Parathyroid adenoma (tissue), 2 donors: Measurements from ENCODE around the gene RUSC2.

Experiments used
- H2AFZ ChIP-seq: fragments of 300-600 bp; sonication (generic); one replicate; pipeline ENCODE4 v1.7.0; 2017; ENCODE audit warnings: antibody characterized with exemption, mild to moderate bottlenecking
- H3K27ac ChIP-seq: fragments of 300-600 bp; sonication (generic); one replicate; pipeline ENCODE4 v1.7.0; 2017
- H3K27me3 ChIP-seq: fragments of 300-600 bp; sonication (generic); one replicate; pipeline ENCODE4 v1.7.0; 2017; ENCODE audit warnings: low read length; ENCODE audit not compliant: control insufficient read depth, insufficient read depth
- H3K36me3 ChIP-seq: fragments of 300-600 bp; sonication (generic); one replicate; pipeline ENCODE4 v1.7.0; 2017; ENCODE audit warnings: low read length; ENCODE audit not compliant: control insufficient read depth, insufficient read depth
- H3K4me1 ChIP-seq: fragments of 300-600 bp; sonication (generic); one replicate; pipeline ENCODE4 v1.7.0; 2017; ENCODE audit warnings: control low read depth
- H3K4me2 ChIP-seq: fragments of 300-600 bp; sonication (generic); one replicate; pipeline ENCODE4 v1.7.0; 2017; ENCODE audit warnings: low read length
- H3K4me3 ChIP-seq: fragments of 300-600 bp; sonication (generic); one replicate; pipeline ENCODE4 v1.7.0; 2017; ENCODE audit warnings: low read depth, low read length
- H3K79me2 ChIP-seq: fragments of 300-600 bp; sonication (generic); one replicate; pipeline ENCODE4 v1.7.0; 2017; ENCODE audit warnings: control low read depth
- H3K9ac ChIP-seq: fragments of 300-600 bp; sonication (generic); one replicate; pipeline ENCODE4 v1.7.0; 2017; ENCODE audit warnings: mild to moderate bottlenecking
- H3K9me3 ChIP-seq: fragments of 300-600 bp; sonication (generic); one replicate; pipeline ENCODE4 v1.7.0; 2017; ENCODE audit warnings: low read length; ENCODE audit not compliant: control insufficient read depth
- TF ChIP-seq, protein P1 (sequence below): fragments of 300-600 bp; sonication (generic); IDR thresholded peaks from one replicate; pipeline ENCODE4 v1.7.0; 2017; ENCODE audit warnings: antibody characterized with exemption, mild to moderate bottlenecking
- donor health status: primary hyperparathyroidism.

RUSC2 gene

DNA sequence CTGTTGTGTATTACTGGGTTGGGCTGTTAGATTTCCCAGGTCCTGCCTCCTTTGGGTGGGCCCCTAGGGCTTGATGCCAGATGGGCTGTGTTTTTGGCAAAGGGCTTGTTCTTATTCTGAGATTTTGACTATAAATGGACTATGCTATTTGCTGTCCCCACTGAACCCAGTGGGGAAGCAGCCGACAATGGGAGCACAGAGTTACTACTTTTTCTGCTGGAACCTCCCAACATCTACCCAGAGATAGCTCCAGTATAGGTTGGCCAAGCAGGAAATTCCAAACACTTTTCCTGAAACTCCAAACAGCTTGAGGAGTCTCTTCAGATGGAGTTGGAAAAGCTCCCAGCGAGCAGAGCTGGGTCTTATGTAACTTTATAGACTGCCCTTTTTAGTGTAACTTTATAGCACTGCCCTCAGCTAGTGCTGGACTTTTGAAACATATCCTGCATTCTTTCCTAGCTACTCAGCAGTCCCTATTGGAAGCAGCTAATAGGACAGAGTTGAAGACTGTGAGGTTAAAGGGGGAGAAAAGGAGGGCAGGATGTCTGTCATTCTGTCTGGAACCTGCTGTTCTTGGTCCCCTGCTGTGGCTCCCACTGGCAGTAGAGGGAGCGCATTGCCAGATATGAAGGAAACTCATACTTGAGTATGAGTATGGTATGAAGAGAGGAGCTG lies 21.0 kb downstream of the RUSC2 start:
- peak overlapping the region; percentile 23 for H3K4me2 ChIP-seq
- H3K4me1 ChIP-seq, result peaks cover 11% of the 10 kb centered on the region
- H2AFZ ChIP-seq, result no peak overlapping the region
- H3K79me2 ChIP-seq, result peaks cover 5% of the 10 kb centered on the region
- H3K4me3 ChIP-seq, result no peak overlapping the region
- TF ChIP-seq, protein P1, sequence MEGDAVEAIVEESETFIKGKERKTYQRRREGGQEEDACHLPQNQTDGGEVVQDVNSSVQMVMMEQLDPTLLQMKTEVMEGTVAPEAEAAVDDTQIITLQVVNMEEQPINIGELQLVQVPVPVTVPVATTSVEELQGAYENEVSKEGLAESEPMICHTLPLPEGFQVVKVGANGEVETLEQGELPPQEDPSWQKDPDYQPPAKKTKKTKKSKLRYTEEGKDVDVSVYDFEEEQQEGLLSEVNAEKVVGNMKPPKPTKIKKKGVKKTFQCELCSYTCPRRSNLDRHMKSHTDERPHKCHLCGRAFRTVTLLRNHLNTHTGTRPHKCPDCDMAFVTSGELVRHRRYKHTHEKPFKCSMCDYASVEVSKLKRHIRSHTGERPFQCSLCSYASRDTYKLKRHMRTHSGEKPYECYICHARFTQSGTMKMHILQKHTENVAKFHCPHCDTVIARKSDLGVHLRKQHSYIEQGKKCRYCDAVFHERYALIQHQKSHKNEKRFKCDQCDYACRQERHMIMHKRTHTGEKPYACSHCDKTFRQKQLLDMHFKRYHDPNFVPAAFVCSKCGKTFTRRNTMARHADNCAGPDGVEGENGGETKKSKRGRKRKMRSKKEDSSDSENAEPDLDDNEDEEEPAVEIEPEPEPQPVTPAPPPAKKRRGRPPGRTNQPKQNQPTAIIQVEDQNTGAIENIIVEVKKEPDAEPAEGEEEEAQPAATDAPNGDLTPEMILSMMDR, result peak; percentile 28
- H3K9me3 ChIP-seq, result no peaks in the 10 kb centered on the region
- H3K27ac ChIP-seq, result peak overlapping the region; percentile 78
- H3K9ac ChIP-seq, result no peak overlapping the region
- no peaks in the 10 kb centered on the region for H3K27me3 ChIP-seq
- no peaks in the 10 kb centered on the region for H3K36me3 ChIP-seq

DNA sequence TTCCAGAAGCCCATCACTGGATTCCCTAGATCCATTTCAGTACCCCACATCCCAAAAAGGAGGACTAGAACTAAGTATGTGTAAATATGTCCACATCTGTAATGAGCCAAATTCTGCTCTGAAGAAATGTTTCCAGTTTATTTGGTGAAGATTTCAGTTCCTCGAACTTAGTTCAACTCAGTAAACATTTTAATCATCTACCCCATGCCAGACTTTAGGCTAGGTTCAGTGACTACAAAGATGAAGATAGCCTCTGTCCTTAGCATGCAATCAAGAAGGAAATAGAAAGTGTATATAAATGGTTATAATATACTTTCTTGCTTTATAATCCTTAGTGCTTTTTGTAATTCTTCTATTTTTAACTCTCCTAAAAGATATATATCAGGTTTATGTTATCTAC lies 21.5 kb downstream of the RUSC2 start:
- peaks cover 11% of the 10 kb centered on the region for H3K4me1 ChIP-seq
- no peak overlapping the region for H2AFZ ChIP-seq
- H3K27ac ChIP-seq, result peak overlapping the region; percentile 78
- no peaks in the 10 kb centered on the region for H3K27me3 ChIP-seq
- no peaks in the 10 kb centered on the region for H3K9me3 ChIP-seq
- H3K9ac ChIP-seq, result no peak overlapping the region
- H3K4me2 ChIP-seq, result peak overlapping the region; percentile 23
- H3K36me3 ChIP-seq, result no peaks in the 10 kb centered on the region
- TF ChIP-seq, protein P1, result no peak
- peaks cover 9% of the 10 kb centered on the region for H3K79me2 ChIP-seq
- no peak overlapping the region for H3K4me3 ChIP-seq

DNA sequence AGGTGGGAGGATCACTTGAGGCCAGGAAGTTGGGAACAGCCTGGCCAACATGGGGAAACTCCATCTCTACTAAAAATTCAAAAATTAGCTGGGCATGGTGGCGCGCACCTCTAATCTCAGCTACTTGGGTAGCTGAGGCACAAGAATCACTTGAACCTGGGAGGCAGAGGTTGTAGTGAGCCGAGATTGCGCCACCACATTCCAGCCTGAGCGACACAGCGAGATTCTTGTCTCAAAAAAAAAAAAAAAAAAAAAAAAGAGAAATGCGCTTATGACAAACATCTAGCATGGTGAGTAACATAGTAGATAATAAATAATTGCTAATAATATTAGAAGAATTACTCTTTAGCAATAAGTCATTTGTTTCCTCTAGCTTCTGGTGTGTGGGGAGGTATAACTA lies 25.9 kb downstream of the RUSC2 start:
- no peak overlapping the region for H3K4me2 ChIP-seq
- no peaks in the 10 kb centered on the region for H3K27me3 ChIP-seq
- H3K79me2 ChIP-seq, result peaks cover 10% of the 10 kb centered on the region
- no peaks in the 10 kb centered on the region for H3K9me3 ChIP-seq
- H3K36me3 ChIP-seq, result no peaks in the 10 kb centered on the region
- H3K4me1 ChIP-seq, result peaks cover 27% of the 10 kb centered on the region
- H2AFZ ChIP-seq, result no peak overlapping the region
- H3K27ac ChIP-seq, result no peak overlapping the region
- TF ChIP-seq, protein P1, result no peak
- no peak overlapping the region for H3K4me3 ChIP-seq
- no peak overlapping the region for H3K9ac ChIP-seq

DNA sequence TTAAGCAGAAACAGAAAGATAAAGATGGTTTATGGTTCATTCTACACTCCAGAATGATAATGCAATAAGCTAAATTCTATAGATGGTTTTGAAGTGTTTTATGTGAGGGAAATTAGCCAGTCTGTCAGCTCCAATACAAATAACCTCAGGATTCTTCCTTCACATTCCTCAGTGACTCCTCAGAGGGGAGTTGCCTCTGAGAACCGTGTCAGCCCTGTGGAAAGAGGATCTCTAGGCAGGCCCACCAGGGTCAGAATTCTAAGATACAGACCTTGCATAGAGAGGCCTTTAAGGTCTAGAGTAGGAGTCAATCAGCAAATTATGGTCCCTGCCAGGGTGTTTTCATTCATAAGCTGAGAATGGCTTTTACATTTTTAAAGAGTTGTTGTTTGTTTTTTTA lies 26.6 kb downstream of the RUSC2 start:
- Histone ChIP-seq H3K9ac (no peak overlapping the region), H3K36me3 (no peaks in the 10 kb centered on the region), H3K27ac (no peak overlapping the region), H3K4me2 (no peak overlapping the region), H3K4me3 (no peak overlapping the region), H3K27me3 (no peaks in the 10 kb centered on the region), H3K9me3 (no peaks in the 10 kb centered on the region), H3K79me2 (peaks cover 10% of the 10 kb centered on the region), H3K4me1 (peaks cover 20% of the 10 kb centered on the region), H2AFZ (no peak overlapping the region)
- TF ChIP-seq, protein P1, result no peak

DNA sequence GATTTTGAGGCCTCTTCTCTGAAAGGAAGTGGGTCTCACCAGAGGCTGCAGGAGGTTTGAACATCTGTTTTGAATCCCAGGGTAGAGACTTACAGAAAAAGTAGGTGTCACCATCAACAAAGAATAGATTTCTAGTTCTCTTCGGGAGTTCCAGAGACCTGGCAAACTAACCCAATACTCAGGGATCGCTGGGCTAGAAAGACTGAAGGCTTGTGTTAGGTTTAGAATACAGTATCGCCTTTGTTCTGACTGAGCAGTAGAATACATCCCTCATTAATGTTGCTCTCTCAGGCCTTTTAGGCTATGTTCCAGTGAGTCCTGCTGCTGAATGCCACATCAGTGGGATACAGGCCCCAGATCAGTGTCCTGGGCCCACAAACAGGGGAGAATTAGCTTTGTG lies 27.2 kb downstream of the RUSC2 start:
- Histone ChIP-seq H3K4me1 (peaks cover 20% of the 10 kb centered on the region), H2AFZ (no peak overlapping the region), H3K9me3 (no peaks in the 10 kb centered on the region), H3K4me2 (no peak overlapping the region), H3K36me3 (no peaks in the 10 kb centered on the region), H3K27me3 (no peaks in the 10 kb centered on the region), H3K27ac (peak overlapping the region; percentile 78), H3K9ac (no peak overlapping the region), H3K4me3 (no peak overlapping the region), H3K79me2 (peaks cover 10% of the 10 kb centered on the region)
- TF ChIP-seq, protein P1, result no peak
